WTC11 (cell line): ENCODE results near the gene UPF3A. TPM values are rescaled to one million over a fixed set of nuclear protein-coding genes. Genes with fewer than 3 reads are reported as not detected.

Experiments used
- ATAC-seq: fragments of 200-7000 bp; cut with Tn5 transposase; 2 replicates; pipeline ENCODE4 v1.10.0; 2021; ENCODE audit warnings: mild to moderate bottlenecking, moderate library complexity
- CTCF ChIA-PET: fragments of 300-600 bp; sonication (Branson Sonifier 250); formaldehyde crosslinking; loops from one replicate; lab custom pipeline; 2021; ENCODE audit warnings: antibody characterized with exemption; lab: Charles Lee
- POLR2A ChIA-PET: fragments of 350-600 bp; sonication (Branson Sonifier 250); formaldehyde crosslinking; loops from one replicate; lab custom pipeline; 2021; ENCODE audit warnings: antibody characterized with exemption; lab: Charles Lee
- DNase-seq: peaks from one replicate; pipeline ENCODE4 v3.0.0; 2021; ENCODE audit warnings: low spot score
- H3K27ac Mint-ChIP-seq: 2 replicates; pipeline ENCODE4 v1.8.0; 2021; ENCODE audit warnings: mixed read lengths
- H3K27me3 Mint-ChIP-seq: 2 replicates; pipeline ENCODE4 v1.8.0; 2021; ENCODE audit warnings: low read depth, mild to moderate bottlenecking, moderate library complexity, mixed read lengths
- H3K36me3 Mint-ChIP-seq: 2 replicates; pipeline ENCODE4 v1.8.0; 2021; ENCODE audit warnings: mixed read lengths
- H3K4me1 Mint-ChIP-seq: 2 replicates; pipeline ENCODE4 v1.8.0; 2022; ENCODE audit warnings: mixed read lengths
- H3K4me3 Mint-ChIP-seq: 2 replicates; pipeline ENCODE4 v1.8.0; 2021; ENCODE audit warnings: mild to moderate bottlenecking, moderate library complexity, mixed read lengths
- H3K9me3 Mint-ChIP-seq: 2 replicates; pipeline ENCODE4 v1.8.0; 2021; ENCODE audit warnings: mixed read lengths
- AFF4 ChIP-seq: sonication (generic); formaldehyde crosslinking; IDR thresholded peaks from 2 replicates; pipeline ENCODE4 v1.8.1; 2023; ENCODE audit warnings: mild to moderate bottlenecking, missing genetic modification reagents, borderline replicate concordance
- E2F5 ChIP-seq: sonication (generic); formaldehyde crosslinking; IDR thresholded peaks from 2 replicates; pipeline ENCODE4 v1.8.1; 2022; ENCODE audit warnings: mild to moderate bottlenecking, moderate library complexity, missing genetic modification reagents
- FOXK1 ChIP-seq: sonication (generic); formaldehyde crosslinking; IDR thresholded peaks from 2 replicates; pipeline ENCODE4 v1.8.0; 2022; ENCODE audit warnings: mild to moderate bottlenecking, moderate library complexity, missing genetic modification reagents
- GABPB1 ChIP-seq: sonication (generic); formaldehyde crosslinking; IDR thresholded peaks from 2 replicates; pipeline ENCODE4 v1.8.1; 2023; ENCODE audit warnings: mild to moderate bottlenecking, missing genetic modification reagents
- GTF2I ChIP-seq: fragments of 250-450 bp; sonication (Bioruptor Pico); conservative IDR thresholded peaks from 2 replicates; pipeline ENCODE4 v1.4.0; 2021; ENCODE audit warnings: mild to moderate bottlenecking
- HMGA2 ChIP-seq: fragments of 250-450 bp; sonication (Bioruptor Pico); IDR thresholded peaks from 2 replicates; pipeline ENCODE4 v1.4.0; 2021; ENCODE audit warnings: mild to moderate bottlenecking, moderate library complexity
- HMGXB4 ChIP-seq: sonication (generic); formaldehyde crosslinking; IDR thresholded peaks from 2 replicates; pipeline ENCODE4 v1.8.1; 2023; ENCODE audit warnings: mild to moderate bottlenecking, moderate library complexity, missing genetic modification reagents
- MLX ChIP-seq: sonication (generic); formaldehyde crosslinking; IDR thresholded peaks from 2 replicates; pipeline ENCODE4 v1.8.1; 2023; ENCODE audit warnings: mild to moderate bottlenecking, missing genetic modification reagents, moderate library complexity
- MYBL2 ChIP-seq: sonication (generic); formaldehyde crosslinking; IDR thresholded peaks from 2 replicates; pipeline ENCODE4 v1.8.1; 2023; ENCODE audit warnings: mild to moderate bottlenecking, moderate library complexity, missing genetic modification reagents
- NR2C2 ChIP-seq: sonication (generic); formaldehyde crosslinking; IDR thresholded peaks from 2 replicates; pipeline ENCODE4 v1.8.0; 2022; ENCODE audit warnings: mild to moderate bottlenecking, missing genetic modification reagents
- PRDM15 ChIP-seq: sonication (generic); formaldehyde crosslinking; IDR thresholded peaks from 2 replicates; pipeline ENCODE4 v1.8.0; 2022; ENCODE audit warnings: missing genetic modification reagents
- SOX15 ChIP-seq: fragments of 250-450 bp; sonication (Bioruptor Pico); IDR thresholded peaks from 2 replicates; pipeline ENCODE4 v1.9.0; 2021; ENCODE audit warnings: mild to moderate bottlenecking
- ZBTB21 ChIP-seq: sonication (generic); formaldehyde crosslinking; IDR thresholded peaks from 2 replicates; pipeline ENCODE4 v1.8.1; 2023; ENCODE audit warnings: mild to moderate bottlenecking, missing genetic modification reagents, borderline replicate concordance
- total RNA-seq: library from RNA; stranded (reverse); gene quantifications from 3 replicates; pipeline ENCODE4 v1.2.3, GENCODE V29; 2021

The UPF3A gene
- total RNA-seq, 1 experiment from 2014 or later: 71.9 TPM

- Mint-ChIP-seq H3K4me3 (no peak overlapping the region), H3K9me3 (no peaks in the 10 kb centered on the region), H3K4me1 (peaks cover 29% of the 10 kb centered on the region), H3K27ac (peak overlapping the region; percentile 29; the same call in 1 of the 2 replicates), H3K36me3 (peaks cover 68% of the 10 kb centered on the region), H3K27me3 (no peaks in the 10 kb centered on the region)
- ChIA-PET POLR2A (no interaction called here), CTCF (interaction anchor here (1.0 kb wide), 1 partner anchor 10 kb away, joined by 3 read pairs; no protein-coding TSS in a partner anchor)
- ATAC-seq (no peak), DNase-seq (no peak)
- TF ChIP-seq ZBTB21 (CRISPR knock-in tag) (no peak), HMGXB4 (CRISPR knock-in tag) (no peak), GABPB1 (no peak), MYBL2 (CRISPR knock-in tag) (no peak), PRDM15 (no peak), FOXK1 (CRISPR knock-in tag) (no peak), HMGA2 (CRISPR knock-in tag) (no peak), NR2C2 (no peak), E2F5 (CRISPR knock-in tag) (no peak), MLX (no peak), AFF4 (CRISPR knock-in tag) (no peak)
Observed at GRCh38 chr13:114260814-114261213, 20.6 kb upstream of the UPF3A start.

- CTCF ChIA-PET: interaction anchor here (1.0 kb wide), 1 partner anchor 9 kb away, joined by 3 read pairs; no protein-coding TSS in a partner anchor
- Mint-ChIP-seq H3K27ac (peak overlapping the region; percentile 38; the same call in 1 of the 2 replicates), H3K4me3 (no peak overlapping the region), H3K36me3 (peaks cover 74% of the 10 kb centered on the region), H3K9me3 (no peaks in the 10 kb centered on the region), H3K4me1 (peaks cover 23% of the 10 kb centered on the region), H3K27me3 (no peaks in the 10 kb centered on the region)
- POLR2A ChIA-PET: no interaction called here
- DNase-seq (no peak), ATAC-seq (no peak)
- TF ChIP-seq SOX15 (CRISPR knock-in tag) (no peak), GTF2I (CRISPR knock-in tag) (no peak)
Observed at GRCh38 chr13:114261328-114261965, 20.0 kb upstream of the UPF3A start.
